ENCODE measurements around the gene PRELID2.
A peak's percentile ranks its signal among the peaks of the same experiment; 100 is the strongest.

The PRELID2 gene

DNA sequence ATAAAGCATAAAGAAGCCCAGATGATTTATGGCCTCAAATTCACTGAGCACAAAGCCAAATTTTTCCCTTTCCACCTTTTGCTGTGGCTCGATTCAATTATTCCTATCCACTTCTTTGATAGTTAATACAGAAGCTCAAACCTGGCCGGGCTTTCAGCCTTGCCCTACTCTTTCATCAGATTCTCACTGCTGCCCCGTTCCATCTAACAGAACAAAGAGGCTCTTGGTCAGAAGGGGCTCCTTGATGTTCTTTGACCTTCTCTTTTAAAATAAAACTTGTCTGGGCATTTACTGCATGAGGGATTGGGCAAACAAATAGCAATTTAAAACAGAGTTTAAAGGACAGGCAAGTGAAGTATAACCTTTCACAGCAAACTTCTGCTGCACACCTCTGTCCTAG, 27.9 kb upstream of the PRELID2 start:
- no peak for TF ChIP-seq EZH2phosphoT487 (IDR thresholded peaks at IDR 0.05; ENCODE audit: borderline replicate concordance)
- TF ChIP-seq, protein P1, sequence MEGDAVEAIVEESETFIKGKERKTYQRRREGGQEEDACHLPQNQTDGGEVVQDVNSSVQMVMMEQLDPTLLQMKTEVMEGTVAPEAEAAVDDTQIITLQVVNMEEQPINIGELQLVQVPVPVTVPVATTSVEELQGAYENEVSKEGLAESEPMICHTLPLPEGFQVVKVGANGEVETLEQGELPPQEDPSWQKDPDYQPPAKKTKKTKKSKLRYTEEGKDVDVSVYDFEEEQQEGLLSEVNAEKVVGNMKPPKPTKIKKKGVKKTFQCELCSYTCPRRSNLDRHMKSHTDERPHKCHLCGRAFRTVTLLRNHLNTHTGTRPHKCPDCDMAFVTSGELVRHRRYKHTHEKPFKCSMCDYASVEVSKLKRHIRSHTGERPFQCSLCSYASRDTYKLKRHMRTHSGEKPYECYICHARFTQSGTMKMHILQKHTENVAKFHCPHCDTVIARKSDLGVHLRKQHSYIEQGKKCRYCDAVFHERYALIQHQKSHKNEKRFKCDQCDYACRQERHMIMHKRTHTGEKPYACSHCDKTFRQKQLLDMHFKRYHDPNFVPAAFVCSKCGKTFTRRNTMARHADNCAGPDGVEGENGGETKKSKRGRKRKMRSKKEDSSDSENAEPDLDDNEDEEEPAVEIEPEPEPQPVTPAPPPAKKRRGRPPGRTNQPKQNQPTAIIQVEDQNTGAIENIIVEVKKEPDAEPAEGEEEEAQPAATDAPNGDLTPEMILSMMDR (conservative IDR thresholded peaks at IDR 0.05; ENCODE audit: low read length), result no peak
- Histone ChIP-seq H3K9me2 (replicated peaks; ENCODE audit: low read depth, low read length) (no peaks in the 10 kb centered on the region), H3K4me1 (ENCODE audit: insufficient read depth, low read length, poor library complexity, severe bottlenecking) (peaks cover 2% of the 10 kb centered on the region), H3K36me3 (ENCODE audit: insufficient read depth, low read length) (no peaks in the 10 kb centered on the region), H2AFZ (ENCODE audit: low read length) (no peak overlapping the region), H3K4me3 (ENCODE audit: low read length, poor library complexity, severe bottlenecking) (no peak overlapping the region), H3F3A (ENCODE audit: low read depth) (no peaks in the 10 kb centered on the region), H3K9ac (ENCODE audit: low read depth, low read length, poor library complexity, severe bottlenecking) (no peak overlapping the region), H3K9me3 (ENCODE audit: insufficient read depth, low read depth, low read length) (no peaks in the 10 kb centered on the region), H3K27me3 (ENCODE audit: insufficient read depth, low read length, poor library complexity, severe bottlenecking) (no peaks in the 10 kb centered on the region), H3K79me2 (ENCODE audit: insufficient read depth, low read length) (no peaks in the 10 kb centered on the region), H3K4me2 (ENCODE audit: low read depth, low read length, poor library complexity, severe bottlenecking) (no peak overlapping the region), H4K20me1 (ENCODE audit: insufficient read depth, low read length, poor library complexity, severe bottlenecking) (no peaks in the 10 kb centered on the region)

DNA sequence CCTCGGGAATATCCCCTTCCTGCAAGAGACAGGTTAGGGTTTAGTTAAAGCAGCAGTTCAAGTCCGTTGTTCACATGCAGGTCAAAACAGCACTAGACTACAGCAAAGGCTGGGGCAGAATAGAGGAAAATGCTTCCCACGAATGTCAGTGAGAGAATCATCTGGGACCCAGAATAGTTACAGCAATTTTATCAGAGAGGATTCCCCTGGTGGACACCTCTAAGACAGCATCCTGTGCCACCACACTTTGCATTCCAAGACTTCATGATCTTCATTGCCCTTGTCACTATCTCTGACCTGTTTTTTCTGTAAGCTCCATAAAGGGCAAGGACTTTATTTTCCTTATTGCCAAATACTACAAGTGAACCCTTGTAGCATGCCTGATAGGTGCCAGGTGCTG, 24.8 kb upstream of the PRELID2 start:
- peaks cover 3% of the 10 kb centered on the region; the same call in 1 of the 2 replicates for H3F3A ChIP-seq (ENCODE audit: low read depth)
- H3K36me3 ChIP-seq (ENCODE audit: insufficient read depth, low read length), result no peaks in the 10 kb centered on the region
- no peaks in the 10 kb centered on the region for H3K9me3 ChIP-seq (ENCODE audit: insufficient read depth, low read depth, low read length)
- peaks cover 19% of the 10 kb centered on the region for H3K4me1 ChIP-seq (ENCODE audit: insufficient read depth, low read length, poor library complexity, severe bottlenecking)
- no peak overlapping the region for H3K4me3 ChIP-seq (ENCODE audit: low read length, poor library complexity, severe bottlenecking)
- H2AFZ ChIP-seq (ENCODE audit: low read length), result no peak overlapping the region
- no peaks in the 10 kb centered on the region for H3K27me3 ChIP-seq (ENCODE audit: insufficient read depth, low read length, poor library complexity, severe bottlenecking)
- H3K4me2 ChIP-seq (ENCODE audit: low read depth, low read length, poor library complexity, severe bottlenecking), result no peak overlapping the region
- TF ChIP-seq, protein P1 (conservative IDR thresholded peaks at IDR 0.05; ENCODE audit: low read length), result peak; percentile 56
- TF ChIP-seq EZH2phosphoT487 (IDR thresholded peaks at IDR 0.05; ENCODE audit: borderline replicate concordance), result no peak
- no peak overlapping the region for H3K9ac ChIP-seq (ENCODE audit: low read depth, low read length, poor library complexity, severe bottlenecking)
- no peaks in the 10 kb centered on the region for H3K79me2 ChIP-seq (ENCODE audit: insufficient read depth, low read length)
- no peaks in the 10 kb centered on the region for H4K20me1 ChIP-seq (ENCODE audit: insufficient read depth, low read length, poor library complexity, severe bottlenecking)
- no peaks in the 10 kb centered on the region for H3K9me2 ChIP-seq (replicated peaks; ENCODE audit: low read depth, low read length)

DNA sequence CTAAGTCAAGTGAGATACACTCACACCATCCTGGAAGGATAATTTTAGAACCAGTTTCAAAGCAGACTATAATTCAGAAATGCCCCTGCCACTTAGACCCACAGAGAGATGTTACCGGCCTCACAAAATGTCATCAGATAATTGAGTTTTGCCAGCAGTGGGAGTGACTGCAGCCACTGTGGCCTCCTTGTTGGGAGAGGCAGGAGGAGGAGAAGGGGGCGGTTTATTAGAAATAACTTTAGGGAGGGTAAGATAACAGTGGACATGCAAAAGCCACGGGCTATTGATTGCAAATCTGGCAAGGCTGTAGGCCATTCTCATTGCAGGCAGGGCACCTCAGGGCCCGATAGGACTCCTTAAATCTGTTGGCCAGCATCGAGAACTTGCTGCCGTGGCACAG, 24.3 kb upstream of the PRELID2 start:
- Histone ChIP-seq H3K4me1 (ENCODE audit: insufficient read depth, low read length, poor library complexity, severe bottlenecking) (peaks cover 23% of the 10 kb centered on the region), H3K4me2 (ENCODE audit: low read depth, low read length, poor library complexity, severe bottlenecking) (no peak overlapping the region), H3K9me3 (ENCODE audit: insufficient read depth, low read depth, low read length) (no peaks in the 10 kb centered on the region), H2AFZ (ENCODE audit: low read length) (no peak overlapping the region), H3F3A (ENCODE audit: low read depth) (peaks cover 3% of the 10 kb centered on the region; the same call in 1 of the 2 replicates), H3K4me3 (ENCODE audit: low read length, poor library complexity, severe bottlenecking) (no peak overlapping the region), H3K9ac (ENCODE audit: low read depth, low read length, poor library complexity, severe bottlenecking) (no peak overlapping the region), H3K27me3 (ENCODE audit: insufficient read depth, low read length, poor library complexity, severe bottlenecking) (no peaks in the 10 kb centered on the region), H4K20me1 (ENCODE audit: insufficient read depth, low read length, poor library complexity, severe bottlenecking) (no peaks in the 10 kb centered on the region), H3K79me2 (ENCODE audit: insufficient read depth, low read length) (no peaks in the 10 kb centered on the region), H3K9me2 (replicated peaks; ENCODE audit: low read depth, low read length) (no peaks in the 10 kb centered on the region), H3K36me3 (ENCODE audit: insufficient read depth, low read length) (no peaks in the 10 kb centered on the region)
- no peak for TF ChIP-seq EZH2phosphoT487 (IDR thresholded peaks at IDR 0.05; ENCODE audit: borderline replicate concordance)
- TF ChIP-seq, protein P1 (conservative IDR thresholded peaks at IDR 0.05; ENCODE audit: low read length), result no peak
